Fibroblast of mammary gland (primary cell): ENCODE results near the gene FRAS1.

Experiments used
- DNase-seq: peaks from one replicate; pipeline ENCODE4 v3.0.0-alpha.2; 2010; ENCODE audit warnings: low read depth
- H3K4me3 ChIP-seq: 2 replicates; pipeline ENCODE4 v1.5.1; 2011; ENCODE audit warnings: low read depth, mild to moderate bottlenecking, low read length, moderate library complexity; ENCODE audit not compliant: control insufficient read depth
- CTCF ChIP-seq: conservative IDR thresholded peaks from 2 replicates; pipeline ENCODE4 v1.5.1; 2011; ENCODE audit warnings: low read depth, low read length, inconsistent platforms; ENCODE audit not compliant: control insufficient read depth, insufficient read depth

Gene FRAS1

GRCh38 chr4:78509043-78509442 is 451.9 kb downstream of the FRAS1 start:
- no peak for DNase-seq
- no peak overlapping the region for H3K4me3 ChIP-seq
- no peak for TF ChIP-seq CTCF

- no peak for DNase-seq
- H3K4me3 ChIP-seq, result no peak overlapping the region
- TF ChIP-seq CTCF, result no peak
These were observed 453.0 kb downstream of the FRAS1 start for GRCh38 chr4:78510108-78510507.

GRCh38 chr4:78510681-78511080 is 453.6 kb downstream of the FRAS1 start:
- no peak for TF ChIP-seq CTCF
- no peak overlapping the region for H3K4me3 ChIP-seq
- DNase-seq, result no peak

GRCh38 chr4:78512357-78512920 is 455.3 kb downstream of the FRAS1 start:
- no peak for DNase-seq
- no peak overlapping the region for H3K4me3 ChIP-seq
- no peak for TF ChIP-seq CTCF

GRCh38 chr4:78513411-78513975 is 456.4 kb downstream of the FRAS1 start:
- no peak for DNase-seq
- H3K4me3 ChIP-seq, result no peak overlapping the region
- no peak for TF ChIP-seq CTCF

- peak; percentile 71 for TF ChIP-seq CTCF
- H3K4me3 ChIP-seq, result no peak overlapping the region
- peak; percentile 60 for DNase-seq
These were observed 460.0 kb downstream of the FRAS1 start for GRCh38 chr4:78517050-78517652.
